DMS 273 (cell line): ENCODE data around the gene MRPS18B.
A peak's percentile ranks its signal among the peaks of the same experiment; 100 is the strongest.
"Not testable (repeated sequence)": the region's sequence is repeated elsewhere in the genome, so short reads cannot be mapped to it uniquely, and the experiment has no call there.

Source experiments
- DNase-seq: peaks from one replicate; lab custom pipeline; 2025; ENCODE audit not compliant: unreplicated experiment; lab: John Stamatoyannopoulos, UW

MRPS18B gene

DNA sequence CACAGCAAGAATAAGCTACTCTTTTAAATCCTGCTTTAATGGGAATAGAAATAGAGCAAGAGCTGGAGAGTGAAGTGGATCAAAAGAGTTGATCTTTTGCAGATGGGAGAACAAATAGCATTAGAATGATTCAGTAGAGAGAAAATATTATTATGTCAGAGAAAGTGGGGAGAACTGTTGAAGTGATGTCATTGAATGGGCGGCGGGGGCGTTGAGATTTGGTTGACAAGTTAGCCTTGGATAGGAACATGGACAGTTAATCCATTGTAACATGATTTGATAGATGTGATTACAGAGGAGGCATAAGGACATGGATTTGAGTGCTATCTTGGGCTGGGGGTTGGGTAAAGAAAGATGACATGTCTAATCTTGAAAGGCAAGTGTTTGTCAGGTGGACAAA lies 18.2 kb downstream of the MRPS18B start:
- no peak for DNase-seq

DNA sequence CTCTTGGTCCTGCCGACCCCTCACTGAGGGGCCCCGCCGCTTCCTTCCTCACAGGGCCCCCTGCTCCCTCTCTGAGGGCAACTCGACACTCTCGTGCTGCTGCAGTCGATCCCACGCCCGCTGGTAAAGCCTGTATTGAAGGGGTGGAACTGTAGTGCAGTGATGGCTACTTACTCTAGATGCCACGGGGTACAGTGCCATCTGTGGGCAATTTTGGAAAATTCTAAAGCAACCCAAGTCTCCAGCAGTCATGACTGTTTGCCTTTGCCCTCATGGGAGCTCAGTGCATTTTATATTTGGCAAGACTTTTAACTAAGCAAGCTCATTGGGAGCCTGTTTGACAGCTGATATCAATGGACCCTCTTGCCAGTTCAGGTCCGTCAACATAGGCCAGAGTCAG lies 22.8 kb downstream of the MRPS18B start:
- DNase-seq: peak; percentile 35

DNA sequence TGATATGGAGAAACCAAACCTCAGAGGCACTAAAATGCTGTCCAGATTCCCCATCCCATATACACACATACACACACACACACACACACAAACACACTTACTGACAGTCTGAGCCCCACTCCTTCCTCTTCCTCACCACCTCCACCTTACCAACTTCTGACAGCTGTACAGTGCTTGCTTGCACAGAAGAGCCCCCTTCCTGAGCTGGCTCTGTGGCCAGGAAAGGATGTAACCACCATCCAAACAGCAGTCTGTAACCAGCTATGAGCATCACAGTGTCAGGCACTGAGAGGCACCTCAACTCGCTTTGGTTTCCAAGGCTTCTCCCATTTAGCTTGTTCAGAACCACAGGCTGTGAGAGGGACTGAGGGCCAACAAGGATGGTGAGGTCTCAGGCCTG lies 23.4 kb downstream of the MRPS18B start:
- DNase-seq: no peak

DNA sequence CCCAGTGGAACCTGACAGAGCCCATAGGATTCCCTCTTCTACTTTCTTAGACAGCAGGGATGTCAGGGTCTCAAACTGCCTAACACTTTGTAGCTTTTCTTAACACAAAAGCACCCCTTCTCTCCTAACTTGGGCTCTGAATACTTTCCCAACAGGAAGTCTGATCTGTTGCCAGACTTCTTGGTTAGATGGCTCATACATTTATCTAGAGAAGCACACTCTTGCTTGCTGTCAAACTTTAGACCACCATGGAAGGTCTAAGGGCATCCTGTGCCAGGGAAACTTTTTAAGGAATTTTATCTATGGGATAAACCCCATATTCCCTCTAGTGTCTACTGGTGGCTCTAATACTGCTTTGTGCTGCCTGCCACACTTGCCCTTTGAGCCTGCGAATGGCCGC lies 26.0 kb downstream of the MRPS18B start:
- DNase-seq: no peak

DNA sequence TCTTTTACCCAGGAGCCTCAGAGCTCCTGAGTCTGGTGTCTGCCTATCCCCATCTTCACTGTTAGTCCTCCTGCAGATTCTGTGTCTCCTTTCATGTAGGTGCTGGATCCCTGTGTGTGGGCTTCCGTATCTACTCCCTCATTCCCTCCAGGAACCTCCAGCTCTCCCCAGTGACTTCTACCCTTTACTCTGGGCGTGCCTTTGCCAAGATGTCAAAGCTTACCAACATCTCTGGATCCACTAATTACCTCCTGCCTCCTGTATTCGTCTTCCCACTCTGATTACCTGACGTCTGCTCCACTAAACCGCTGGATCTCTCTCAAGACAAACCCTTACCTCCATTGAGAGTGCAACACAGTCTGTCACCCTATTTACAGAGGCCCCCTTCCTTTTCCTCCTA lies 27.1 kb downstream of the MRPS18B start:
- no peak for DNase-seq

DNA sequence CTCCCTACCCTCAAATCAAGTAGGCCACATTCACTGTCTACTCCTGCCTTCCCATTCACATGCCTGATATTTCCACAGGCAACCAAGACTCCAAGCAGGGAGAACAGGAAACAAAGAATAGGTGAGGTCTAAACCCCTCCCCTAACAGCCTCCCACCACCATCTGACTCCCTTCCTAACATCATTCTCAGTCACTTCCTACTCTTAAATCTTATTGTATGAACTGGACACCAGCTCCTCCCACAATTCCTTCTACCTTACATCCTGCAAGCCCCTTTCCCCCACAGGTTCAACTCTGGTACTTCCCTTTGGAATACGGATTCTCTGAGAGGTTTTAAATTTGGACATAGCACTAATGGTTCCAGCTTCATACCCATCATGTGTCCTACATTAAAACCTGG lies 28.3 kb downstream of the MRPS18B start:
- no peak for DNase-seq

DNA sequence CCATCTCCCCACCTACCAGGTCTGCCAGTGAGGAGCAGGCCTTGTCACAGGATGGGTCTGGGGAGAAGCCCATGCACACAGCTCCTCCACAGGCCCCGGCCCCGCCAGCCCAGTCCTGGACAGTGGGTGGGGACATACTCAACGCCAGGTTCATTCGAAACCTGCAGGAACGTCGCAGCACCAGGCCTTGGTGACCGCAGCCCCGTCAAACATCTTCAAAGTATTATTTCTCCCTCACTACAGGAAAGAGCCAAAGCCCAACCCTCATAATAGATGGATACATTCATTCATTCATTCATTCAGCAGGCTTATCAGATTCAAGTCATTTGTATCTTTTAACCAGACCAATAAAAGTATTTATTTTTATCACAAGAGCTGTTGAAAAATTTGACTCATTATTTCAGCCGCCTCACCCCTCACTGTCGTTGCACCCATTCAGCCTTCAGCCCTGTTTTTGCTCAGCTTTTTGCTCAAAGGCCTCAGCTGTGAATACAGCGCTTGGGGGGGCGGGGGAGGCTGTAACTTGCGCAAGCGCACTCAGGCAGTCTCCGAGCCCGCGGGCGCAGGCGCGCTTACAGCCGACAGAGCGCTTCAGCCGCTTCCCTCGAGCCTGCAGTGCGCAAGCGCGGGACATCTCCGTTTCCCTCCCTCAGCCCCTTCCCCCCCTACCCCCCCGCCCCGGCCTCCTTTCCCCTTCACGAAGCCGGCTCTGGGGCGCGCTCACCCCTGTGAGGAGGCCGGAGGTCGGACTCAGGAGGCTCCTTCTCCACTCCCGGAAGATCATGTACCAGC lies 29.0 kb downstream of the MRPS18B start, which contains the start of gene C6orf136:
Gene C6orf136, plus strand, starts transcription at position 684 of the 792 bp plus-strand sequence. Its CDS starts 99 bp downstream, at position 783.
- peak; percentile 97 for DNase-seq

DNA sequence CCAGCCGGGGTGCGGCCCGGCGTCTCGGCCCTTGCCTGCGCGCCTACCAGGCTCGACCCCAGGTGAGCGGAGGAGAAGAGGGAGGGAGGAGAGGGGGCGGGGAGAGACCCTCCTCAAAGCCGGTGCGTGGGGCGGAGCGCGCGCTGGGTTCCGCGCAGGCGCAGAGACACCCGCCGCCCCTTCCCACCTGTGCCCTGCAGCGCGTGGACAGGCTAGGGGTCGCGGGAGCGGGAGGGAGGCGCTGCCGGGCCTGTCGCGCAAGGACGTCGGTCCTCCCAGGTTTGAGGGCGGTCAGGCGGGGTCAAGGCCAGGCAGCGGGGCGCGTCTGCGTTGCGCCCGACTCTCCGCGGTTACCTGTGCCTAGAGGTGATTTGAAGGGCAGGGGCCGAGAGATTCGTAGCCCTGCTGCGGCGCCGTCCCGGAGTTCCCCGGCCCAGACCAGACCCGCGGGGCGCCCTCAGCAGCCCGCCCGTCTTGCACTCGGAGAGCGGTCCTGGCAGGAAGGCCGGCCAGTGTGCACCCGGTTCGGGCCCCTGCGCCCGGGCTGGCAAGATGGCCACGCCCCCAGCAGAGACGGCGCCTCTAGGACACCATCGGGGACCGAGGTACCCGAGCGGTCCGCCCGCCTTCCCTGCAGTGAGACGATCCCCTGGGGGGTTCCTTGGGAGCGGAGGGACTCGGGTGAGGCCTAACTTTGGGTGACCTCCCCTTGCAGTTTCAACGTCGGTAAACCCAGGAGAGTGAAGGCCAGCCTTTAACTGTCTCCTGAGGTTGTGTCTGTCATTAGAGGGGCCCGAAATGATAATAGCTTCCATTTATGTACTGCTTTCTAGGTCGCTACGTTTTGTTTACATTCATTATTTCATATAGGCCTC lies 29.8 kb downstream of the MRPS18B start:
- peak; percentile 86 for DNase-seq

DNA sequence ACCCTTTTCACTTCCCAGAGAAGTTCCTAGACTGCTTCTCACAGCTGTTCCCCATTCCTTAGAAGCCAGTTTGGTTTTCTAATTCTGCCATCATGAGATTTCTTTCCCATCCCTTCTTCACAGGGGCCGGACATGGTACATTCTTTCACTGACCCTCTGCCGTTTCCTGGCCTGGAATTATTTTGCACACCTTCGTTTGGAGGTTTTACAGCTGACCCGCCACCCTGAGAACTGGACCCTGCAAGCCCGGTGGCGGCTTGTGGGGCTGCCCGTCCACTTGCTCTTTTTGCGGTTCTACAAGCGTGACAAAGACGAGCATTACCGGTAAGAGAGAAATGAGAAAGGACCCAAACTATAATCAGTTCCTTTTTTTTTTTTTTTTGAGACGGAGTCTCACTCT lies 33.5 kb downstream of the MRPS18B start:
- no peak for DNase-seq

DNA sequence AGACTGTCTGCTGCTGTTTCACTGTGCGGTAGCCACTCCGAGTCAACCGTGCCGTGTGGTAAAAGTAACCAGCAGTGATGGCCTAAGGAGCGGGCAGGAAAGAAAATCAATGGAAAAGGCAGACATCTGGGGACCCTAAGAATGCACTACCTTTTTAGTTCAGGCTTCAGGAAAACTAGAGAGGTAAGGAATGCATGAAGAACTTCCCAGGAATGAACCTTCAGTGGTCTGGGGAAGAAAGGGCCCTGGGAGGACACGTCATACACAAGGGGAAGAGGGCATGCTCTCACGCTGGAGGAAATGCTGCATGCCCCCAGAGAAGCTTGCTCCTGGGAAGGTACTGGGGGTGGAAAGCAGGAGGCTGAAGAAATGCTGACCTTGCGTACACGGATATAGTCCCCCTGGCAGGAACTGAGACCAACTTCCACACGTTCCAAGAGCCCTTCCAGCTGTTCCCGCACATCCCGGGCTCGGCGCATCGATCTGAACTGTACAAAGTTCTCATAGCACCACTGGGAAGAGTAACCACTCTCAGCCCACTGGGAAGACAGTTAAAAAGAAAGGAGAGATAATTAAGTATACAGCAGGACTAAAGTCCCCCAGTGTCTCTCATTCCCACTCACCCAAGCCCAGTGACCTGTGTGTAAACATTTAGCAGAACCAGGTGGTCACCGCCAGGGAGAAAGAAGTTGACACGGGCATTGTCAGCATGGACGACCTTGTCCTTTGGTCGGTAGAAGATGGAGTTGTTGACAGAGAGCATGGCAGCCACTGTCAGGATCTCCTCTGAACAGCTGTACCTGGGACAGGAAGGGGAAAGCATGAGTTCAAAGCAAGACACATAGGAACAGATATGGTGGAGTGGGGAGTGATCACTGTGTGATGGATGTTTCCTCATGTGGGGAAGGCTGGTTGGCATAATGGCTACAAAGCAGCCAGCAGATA lies 37.4 kb downstream of the MRPS18B start:
- no peak for DNase-seq

DNA sequence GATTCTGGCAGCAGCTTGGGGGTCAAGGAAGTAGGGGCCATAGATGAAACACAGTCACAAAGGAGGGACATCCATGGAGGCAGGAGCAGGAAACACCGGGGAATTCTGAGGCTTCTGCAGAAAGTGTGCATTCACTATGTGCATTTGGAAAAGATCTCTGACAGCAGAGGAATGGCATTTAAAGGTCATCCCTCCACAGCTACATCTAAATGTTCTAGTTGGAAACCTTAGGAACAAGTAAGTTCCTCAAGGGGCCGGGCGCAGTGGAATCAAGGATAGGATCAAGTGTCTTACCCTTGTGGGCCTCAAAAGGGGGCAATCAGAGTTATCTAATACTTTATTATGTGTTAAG lies 38.1 kb downstream of the MRPS18B start:
- no peak for DNase-seq

DNA sequence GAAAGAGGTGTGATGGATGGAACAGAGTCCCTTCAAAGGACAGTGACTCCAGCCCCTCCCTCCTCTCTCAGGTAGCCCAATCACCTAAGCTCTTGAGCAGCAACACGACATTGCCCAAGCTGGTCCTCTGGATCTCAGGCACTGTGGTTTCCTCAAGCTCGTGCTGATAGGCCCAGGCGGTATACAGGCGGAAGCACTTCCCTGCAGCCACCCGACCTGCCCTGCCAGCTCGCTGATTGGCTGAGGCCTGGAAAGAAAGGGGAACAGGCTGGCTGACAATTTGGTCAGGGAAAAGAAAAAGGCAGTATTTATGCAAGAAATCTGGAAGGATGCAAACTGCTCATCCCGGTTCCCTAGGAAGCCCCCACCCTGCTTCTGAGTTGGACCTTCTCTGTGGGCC lies 38.9 kb downstream of the MRPS18B start:
- DNase-seq: no peak

DNA sequence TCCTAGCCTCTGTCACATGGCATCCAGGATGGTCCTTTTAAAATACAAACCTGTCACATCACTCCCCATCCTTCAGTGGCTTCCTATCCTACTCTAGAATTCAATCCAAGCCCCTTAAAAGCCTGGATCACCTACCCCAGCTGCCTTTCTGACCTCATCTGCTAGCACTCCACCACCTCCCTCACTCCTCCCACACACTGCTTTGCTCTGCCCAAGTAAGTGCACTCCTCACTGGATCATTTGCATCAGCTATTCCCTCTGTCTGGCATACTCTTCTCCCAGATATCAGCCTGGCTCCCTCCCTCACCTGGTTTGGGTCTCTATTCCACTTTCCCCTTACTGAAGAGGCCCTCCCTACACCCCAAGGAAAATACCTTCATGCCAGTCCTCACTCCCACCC lies 39.8 kb downstream of the MRPS18B start:
- DNase-seq: no peak

DNA sequence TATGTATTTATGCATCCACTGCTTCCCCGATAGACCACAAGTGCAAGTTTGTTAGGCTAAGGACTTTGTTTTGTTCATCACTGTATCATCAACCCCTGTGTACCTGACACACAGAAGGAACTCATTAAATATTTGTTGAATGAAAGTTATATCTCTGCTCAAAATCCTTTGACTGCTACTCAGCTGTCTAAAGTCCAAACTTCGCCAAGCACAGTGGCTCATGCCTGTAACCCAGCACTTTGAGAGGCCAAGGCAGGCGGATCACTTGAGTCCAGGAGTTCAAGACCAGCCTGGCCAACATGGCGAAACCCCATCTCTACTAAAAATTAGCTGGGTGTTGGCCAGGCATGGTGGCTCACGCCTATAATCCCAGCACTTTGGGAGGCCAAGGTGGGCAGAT lies 40.3 kb downstream of the MRPS18B start:
- not testable (repeated sequence) for DNase-seq

DNA sequence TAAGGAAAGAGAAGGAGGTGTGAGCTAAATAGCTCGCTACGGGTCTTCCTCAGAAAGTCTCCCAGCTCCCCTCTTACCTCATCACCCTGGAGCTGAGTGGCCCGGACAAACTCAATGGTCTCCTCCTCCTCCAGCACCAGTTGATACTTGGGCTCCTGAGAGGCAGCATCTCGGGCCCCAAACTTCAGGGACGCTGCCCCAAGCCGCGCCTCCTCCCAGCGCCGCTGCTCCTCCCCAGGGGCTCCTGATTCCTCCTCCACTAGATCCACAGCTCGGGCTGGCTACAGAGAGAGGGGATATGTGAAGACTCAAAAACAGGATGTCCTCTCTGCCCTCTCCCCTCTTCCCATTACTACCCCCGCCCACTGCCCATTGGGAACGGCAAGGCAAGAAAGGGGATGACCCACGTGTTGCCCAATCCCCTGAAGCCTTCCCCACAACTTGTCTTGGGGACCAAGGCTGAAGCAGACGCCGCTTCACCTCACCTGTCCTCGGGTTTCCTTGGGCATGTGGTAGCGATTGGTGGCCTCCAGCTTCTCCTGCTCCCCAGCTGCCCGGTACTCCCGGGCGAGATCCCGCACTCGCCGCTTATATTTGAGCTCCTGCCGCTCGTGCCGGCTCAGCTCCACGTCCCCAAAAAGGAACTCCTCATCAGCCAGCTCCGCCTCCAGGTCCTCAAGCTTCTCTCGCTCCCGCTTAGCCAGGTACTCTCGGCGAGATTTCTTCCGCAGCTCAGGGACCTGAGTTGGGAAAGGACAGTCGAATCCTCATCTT lies 47.5 kb downstream of the MRPS18B start:
- no peak for DNase-seq

DNA sequence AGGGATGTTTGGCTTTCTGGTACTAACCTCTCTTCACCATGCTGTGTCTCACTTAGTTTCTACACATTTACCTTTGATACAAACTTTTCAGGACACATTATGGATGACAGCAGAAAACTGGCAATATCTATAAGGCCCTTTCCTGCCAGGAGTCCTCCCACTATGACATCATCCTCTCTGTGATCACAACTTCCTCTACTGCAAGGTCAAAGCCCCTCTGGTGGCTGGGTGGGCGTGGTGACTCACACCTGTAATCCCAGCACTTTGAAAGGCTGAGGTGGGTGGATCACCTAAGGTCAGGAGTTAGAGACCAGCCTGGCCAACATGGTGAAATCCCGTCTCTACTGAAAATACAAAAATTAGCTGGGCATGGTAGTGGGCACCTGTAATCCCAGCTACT lies 48.7 kb downstream of the MRPS18B start:
- not testable (repeated sequence) for DNase-seq

DNA sequence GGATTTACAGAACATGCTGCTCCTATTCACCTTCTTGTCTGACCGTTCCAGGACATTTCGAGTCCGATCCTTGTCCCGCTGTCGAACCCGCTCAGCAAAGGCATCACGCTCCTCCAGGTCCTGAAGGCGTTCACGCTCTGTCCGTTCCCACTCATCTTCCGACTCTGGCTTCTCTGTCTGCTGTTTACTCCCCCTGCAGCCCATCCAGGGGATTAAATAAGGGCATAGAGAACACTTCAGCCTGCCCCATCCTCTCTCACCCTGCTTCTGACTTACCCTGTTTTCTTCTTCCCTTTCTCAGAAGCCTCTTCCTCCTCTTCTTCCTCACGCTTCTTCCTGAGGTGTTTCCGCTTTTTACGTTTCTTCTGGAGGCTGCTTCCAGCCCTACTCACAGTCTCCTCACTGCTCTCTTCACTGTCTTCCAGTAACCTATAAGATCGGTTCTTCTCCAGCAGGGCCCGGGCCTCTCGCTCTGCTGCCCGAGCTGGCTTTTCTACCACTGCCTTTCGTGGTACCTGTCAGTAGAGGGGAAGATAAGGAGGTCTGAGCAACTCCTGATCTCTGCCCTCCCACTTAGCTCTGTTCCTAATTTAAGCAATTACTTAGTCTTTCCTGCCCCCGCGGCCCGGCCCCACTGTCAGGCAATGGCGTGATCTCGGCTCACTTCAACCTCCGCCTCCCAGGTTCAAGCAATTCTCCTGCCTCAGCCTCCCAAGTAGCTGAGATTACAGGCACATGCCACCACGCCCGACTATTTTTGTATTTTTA lies 53.3 kb downstream of the MRPS18B start:
- DNase-seq: peak; percentile 38

DNA sequence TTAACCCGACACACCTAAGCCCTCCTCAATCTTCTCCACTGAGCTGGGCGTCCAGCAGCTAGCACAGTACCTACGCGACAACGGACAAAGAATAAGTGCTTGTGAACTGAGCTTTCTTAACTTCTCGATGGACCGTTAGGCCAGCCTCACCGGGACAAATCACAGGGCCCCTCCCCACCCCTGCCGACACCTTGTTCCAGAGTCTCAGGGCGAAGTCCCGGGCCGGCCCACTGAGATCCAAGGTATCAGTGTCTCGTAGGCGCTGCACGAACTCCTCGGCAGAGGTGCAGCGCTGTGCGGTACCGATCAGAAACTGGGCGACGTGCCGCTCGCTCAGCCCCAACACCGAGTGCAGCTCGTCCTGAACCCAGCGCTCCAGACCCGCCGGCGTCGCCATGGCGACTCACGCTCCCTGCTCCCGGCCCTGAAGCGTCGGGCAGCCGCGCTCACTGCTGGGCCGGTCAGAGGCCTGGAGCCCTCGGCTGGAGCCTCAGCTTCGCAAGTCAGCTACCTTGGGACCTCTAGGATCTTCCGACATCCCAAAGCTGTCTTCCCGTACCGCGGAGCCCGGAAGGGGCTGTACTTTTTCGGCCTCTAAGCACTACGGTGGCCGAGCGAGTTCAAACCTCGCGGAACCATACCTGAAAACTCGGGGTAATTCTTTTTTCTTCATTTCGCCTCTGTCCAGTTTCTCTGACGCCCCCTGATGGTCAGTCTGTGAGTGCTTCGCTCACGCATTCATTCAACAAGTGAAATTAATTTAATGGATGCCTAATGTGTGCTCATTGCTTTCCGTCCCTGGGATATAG lies 55.0 kb downstream of the MRPS18B start, which contains the start of gene DHX16:
Gene DHX16, minus strand, starts transcription at position 562 of the 809 bp plus-strand sequence. Its CDS starts 165 bp downstream, at position 397.
- peak; percentile 98 for DNase-seq
